Kidney (tissue), 14 donors: ENCODE measurements around the gene DNMBP. TPM values are rescaled to one million over a fixed set of nuclear protein-coding genes. Genes with fewer than 3 reads are reported as not detected.

Source experiments
- DNase-seq, 5 donors: peaks; one replicate each; pipeline ENCODE4 v3.0.0-alpha.2; 2013 to 2020
- FAIRE-seq: peaks from 2 replicates; lab custom pipeline; 2012; peaks lifted over from hg19 to GRCh38; lab: Jason Lieb, UNC
- H3K27ac ChIP-seq, 2 donors: one replicate each; pipeline ENCODE4 v1.7.0; 2013; ENCODE audit warnings: low read depth in 2 of 2, low read length in 2 of 2, inconsistent platforms in 1 of 2
- H3K27me3 ChIP-seq: one replicate; pipeline ENCODE4 v1.7.1; 2013; ENCODE audit warnings: low read length, inconsistent platforms; ENCODE audit not compliant: control insufficient read depth, insufficient read depth
- H3K36me3 ChIP-seq, 3 donors: one replicate each; pipeline versions ENCODE4 v1.7.0 to v1.7.1; 2013; ENCODE audit warnings: low read length in 3 of 3, control low read depth in 1 of 3, inconsistent platforms in 1 of 3; ENCODE audit not compliant: insufficient read depth in 3 of 3, control insufficient read depth in 2 of 3
- H3K4me1 ChIP-seq, 3 donors: one replicate each; pipeline versions ENCODE4 v1.7.0 to v1.7.1; 2013; ENCODE audit warnings: low read length in 3 of 3, inconsistent platforms in 1 of 3, low read depth in 1 of 3; ENCODE audit not compliant: control insufficient read depth in 2 of 3, insufficient read depth in 2 of 3
- H3K4me3 ChIP-seq, 3 donors: one replicate each; pipeline versions ENCODE4 v1.7.0 to v1.8.1; 2013; ENCODE audit warnings: low read length in 3 of 3, control low read depth in 1 of 3, inconsistent platforms in 1 of 3
- H3K9ac ChIP-seq, 3 donors: one replicate each; pipeline versions ENCODE4 v1.7.0 to v1.7.1; 2013; ENCODE audit warnings: low read length in 3 of 3, control low read depth in 1 of 3, inconsistent platforms in 1 of 3
- H3K9me3 ChIP-seq, 3 donors: one replicate each; pipeline versions ENCODE4 v1.7.0 to v1.7.1; 2013; ENCODE audit warnings: low read length in 3 of 3, control low read depth in 1 of 3, inconsistent platforms in 1 of 3; ENCODE audit not compliant: control insufficient read depth in 2 of 3, insufficient read depth in 1 of 3
- CTCF ChIP-seq: IDR thresholded peaks from 3 replicates; pipeline ENCODE4 v1.5.1; 2012; ENCODE audit warnings: mild to moderate bottlenecking, moderate library complexity, borderline replicate concordance; ENCODE audit not compliant: insufficient read depth; ENCODE audit errors: extremely low read depth
- intact Hi-C: fragments of 100-400 bp; cut with DNase I; formaldehyde crosslinking; loops from one replicate; pipeline ENCODE4 v1.11.1; 2022
- polyA plus RNA-seq: library from polyadenylated mRNA; stranded (reverse); fragments of 350-450 nt; fragmentation: Illumina TruSeq; extraction: RNeasy Lipid Tissue Mini Kit (QIAGEN cat#74804); gene quantifications from one replicate; pipeline ENCODE4 v1.2.3, GENCODE V29; 2014; ENCODE audit warnings: low read depth, low replicate concordance; ENCODE audit not compliant: insufficient read depth
- total RNA-seq: library from RNA; stranded (reverse); fragmentation: NEBNext Ultra II Directional; extraction: Animal tissue kit (Norgen Biotek cat#: 25700); gene quantifications from one replicate; pipeline ENCODE4 v1.2.1, GENCODE V29; 2021
- donor health status: control.
- donor health status: control.
- donor health status: control.
- donor health status: control.
- donor health status: control.
- donor health status: DM: yes; HTN: yes; CAD: no.
- donor health status: Normal renal cell carcinoma (clear cell type).

DNMBP gene
- total and polyA plus RNA-seq, 2 donors from 2014 or later = 11.6 to 23.7 TPM

GRCh38 chr10:99914236-99914635, 95.5 kb downstream of the DNMBP start:
- intact Hi-C loops = no loop called here
- H3K36me3 ChIP-seq = no peaks in the 10 kb centered on the region
- no peak overlapping the region for H3K27ac ChIP-seq
- no peak overlapping the region for H3K4me3 ChIP-seq
- H3K9ac ChIP-seq = no peak overlapping the region
- H3K9me3 ChIP-seq = no peaks in the 10 kb centered on the region
- no peaks in the 10 kb centered on the region for H3K27me3 ChIP-seq
- TF ChIP-seq CTCF = no peak
- DNase-seq (no peak), FAIRE-seq (no peak)
- peaks cover 2 to 12% (median 3%) of the 10 kb centered on the region in 3 donors for H3K4me1 ChIP-seq

GRCh38 chr10:99913831-99914235, 95.9 kb downstream of the DNMBP start:
- Histone ChIP-seq H3K36me3 (peaks cover 0 to 2% (median 0%) of the 10 kb centered on the region in 3 donors), H3K9me3 (no peaks in the 10 kb centered on the region), H3K27ac (peak overlapping the region; percentile 73 to 78), H3K9ac (peak overlapping the region in 1 of 3 donors; percentile 12), H3K4me3 (peak overlapping the region in 2 of 3 donors; percentile 36 to 40), H3K4me1 (peaks cover 2 to 12% (median 3%) of the 10 kb centered on the region in 3 donors), H3K27me3 (no peaks in the 10 kb centered on the region)
- intact Hi-C loops = no loop called here
- peak in 4 of 5 donors; percentile 86 to 93 (median 90) for DNase-seq
- FAIRE-seq = no peak
- peak; percentile 8 for TF ChIP-seq CTCF

GRCh38 chr10:99912041-99912440, 97.7 kb downstream of the DNMBP start:
- no peak for TF ChIP-seq CTCF
- intact Hi-C loops = no loop called here
- FAIRE-seq (no peak), DNase-seq (no peak)
- no peaks in the 10 kb centered on the region for H3K9me3 ChIP-seq
- no peak overlapping the region for H3K4me3 ChIP-seq
- H3K27me3 ChIP-seq = no peaks in the 10 kb centered on the region
- peaks cover 0 to 17% (median 10%) of the 10 kb centered on the region in 3 donors for H3K36me3 ChIP-seq
- H3K4me1 ChIP-seq = peaks cover 0 to 8% (median 3%) of the 10 kb centered on the region in 3 donors
- H3K9ac ChIP-seq = no peak overlapping the region
- H3K27ac ChIP-seq = no peak overlapping the region

GRCh38 chr10:99908512-99908911, 101.2 kb downstream of the DNMBP start:
- no peak overlapping the region for H3K4me3 ChIP-seq
- peaks cover 6 to 48% (median 14%) of the 10 kb centered on the region in 3 donors for H3K36me3 ChIP-seq
- intact Hi-C loops = no loop called here
- no peaks in the 10 kb centered on the region for H3K9me3 ChIP-seq
- no peak for TF ChIP-seq CTCF
- no peaks in the 10 kb centered on the region for H3K27me3 ChIP-seq
- H3K4me1 ChIP-seq = peaks cover 0 to 12% (median 3%) of the 10 kb centered on the region in 3 donors
- no peak overlapping the region for H3K9ac ChIP-seq
- H3K27ac ChIP-seq = no peak overlapping the region
- FAIRE-seq (no peak), DNase-seq (no peak)
